HG02970 (cell line): ENCODE results near the gene RHOT1.
"Not testable (repeated sequence)": the region's sequence is repeated elsewhere in the genome, so short reads cannot be mapped to it uniquely, and the experiment has no call there.

Source experiments
- ATAC-seq: cut with Tn5 transposase; IDR thresholded peaks from one replicate; pipeline ENCODE4 v1.9.1; 2021; ENCODE audit warnings: mild to moderate bottlenecking, moderate library complexity, moderate number of reproducible peaks; ENCODE audit not compliant: unreplicated experiment, low FRiP score

RHOT1 gene

DNA sequence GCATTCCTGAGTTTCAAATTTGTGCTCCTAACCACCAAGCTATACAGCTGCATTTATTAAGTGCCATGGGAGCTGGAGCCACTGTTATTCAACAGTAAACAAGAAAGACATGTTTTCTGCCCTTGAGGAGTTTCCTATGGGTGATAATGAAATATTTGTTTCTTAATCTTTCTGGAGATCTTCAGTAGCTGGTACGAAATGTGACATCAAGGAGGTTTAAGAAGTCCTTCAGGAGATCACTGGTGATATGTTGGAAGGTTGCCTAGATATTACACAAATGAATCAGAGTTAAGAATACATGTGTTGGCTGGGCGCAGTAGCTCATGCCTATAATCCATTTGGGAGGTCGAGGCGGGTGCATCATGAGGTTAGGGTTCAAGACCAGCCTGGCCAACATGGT is 14.9 kb downstream of the RHOT1 start:
- ATAC-seq, result no peak

GRCh38 chr17:32158870-32159585 is 16.7 kb downstream of the RHOT1 start:
- no peak for ATAC-seq

DNA sequence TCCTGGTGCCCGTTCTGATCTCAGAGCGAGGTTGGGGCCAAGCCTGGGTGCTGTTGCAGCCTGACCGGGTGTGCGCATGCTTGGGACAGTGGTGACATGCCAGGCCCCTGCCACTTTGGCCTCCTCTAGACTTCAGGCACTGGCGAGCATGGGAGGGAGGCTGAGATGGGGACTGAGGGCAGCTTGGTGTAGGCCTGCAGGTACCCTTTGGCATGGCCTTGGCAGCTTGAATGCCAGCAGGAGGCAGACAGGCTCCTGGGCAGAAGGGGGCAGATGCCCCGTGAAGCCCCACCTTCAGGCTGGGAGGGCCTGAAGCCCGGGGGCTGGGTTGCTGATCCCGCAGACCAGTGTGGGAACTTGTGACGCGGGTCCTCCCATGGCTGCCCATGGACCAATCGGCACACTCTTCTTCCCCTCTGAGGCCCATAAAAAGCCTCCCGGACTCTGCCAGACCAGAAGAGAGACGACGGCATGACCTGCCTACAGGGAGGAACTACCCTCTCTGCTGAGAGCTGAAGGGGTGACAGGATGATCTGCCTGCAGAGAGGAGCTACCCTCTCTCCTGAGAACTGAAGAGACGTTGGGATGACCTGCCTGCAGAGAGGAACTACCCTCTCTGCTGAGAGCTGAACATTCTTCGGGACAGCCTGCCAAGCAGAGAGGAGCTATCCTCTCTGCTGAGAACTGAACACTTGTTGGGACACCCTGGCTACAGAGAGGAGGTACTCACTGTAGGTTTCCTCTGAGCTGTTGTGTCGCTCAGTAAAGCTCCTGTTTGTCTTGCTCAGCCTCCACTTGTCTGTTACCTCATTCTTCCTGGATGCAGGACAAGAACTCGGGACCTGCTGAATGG is 17.5 kb downstream of the RHOT1 start:
- no peak for ATAC-seq

DNA sequence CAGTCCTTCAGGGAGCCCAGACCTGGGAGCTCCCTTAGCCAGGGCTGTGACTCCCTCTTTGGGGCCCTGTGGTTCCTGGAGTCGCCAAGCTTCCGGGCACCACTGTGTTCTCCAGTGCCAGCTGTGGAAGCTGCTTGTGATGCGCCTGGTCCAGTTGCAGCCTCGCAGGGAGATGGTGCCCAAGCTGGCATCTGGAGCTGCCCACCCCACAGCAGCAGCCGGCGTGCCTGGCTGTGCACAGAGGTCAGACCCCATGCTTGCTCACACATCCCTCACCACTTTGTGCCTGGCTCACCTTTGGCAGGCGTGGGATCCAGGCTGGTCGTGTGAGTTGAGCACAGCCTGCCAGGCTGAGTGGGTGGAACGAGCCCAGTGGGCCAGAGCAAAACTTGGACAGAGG is 18.2 kb downstream of the RHOT1 start:
- ATAC-seq, result no peak

GRCh38 chr17:32161029-32161428 is 18.7 kb downstream of the RHOT1 start:
- no peak for ATAC-seq

GRCh38 chr17:32161506-32162365 is 19.4 kb downstream of the RHOT1 start:
- no peak for ATAC-seq

GRCh38 chr17:32174889-32175288 is 32.6 kb downstream of the RHOT1 start:
- ATAC-seq, result no peak

- not testable (repeated sequence) for ATAC-seq
These were observed 36.4 kb downstream of the RHOT1 start for GRCh38 chr17:32178679-32179078.

DNA sequence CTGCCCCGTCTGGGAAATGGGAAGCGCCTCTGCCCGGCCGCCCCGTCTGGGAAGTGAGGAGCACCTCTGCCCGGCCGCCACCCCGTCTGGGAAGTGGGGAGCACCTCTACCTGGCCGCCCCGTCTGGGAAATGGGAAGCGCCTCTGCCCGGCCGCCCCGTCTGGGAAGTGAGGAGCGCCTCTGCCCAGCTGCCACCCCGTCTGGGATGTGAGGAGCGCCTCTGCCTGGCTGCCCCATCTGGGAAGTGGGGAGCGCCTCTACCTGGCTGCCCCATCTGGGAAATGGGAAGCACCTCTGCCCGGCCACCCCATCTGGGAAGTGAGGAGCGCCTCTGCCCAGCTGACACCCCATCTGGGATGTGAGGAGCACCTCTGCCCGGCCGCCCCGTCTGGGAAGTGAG is 36.8 kb downstream of the RHOT1 start:
- not testable (repeated sequence) for ATAC-seq

DNA sequence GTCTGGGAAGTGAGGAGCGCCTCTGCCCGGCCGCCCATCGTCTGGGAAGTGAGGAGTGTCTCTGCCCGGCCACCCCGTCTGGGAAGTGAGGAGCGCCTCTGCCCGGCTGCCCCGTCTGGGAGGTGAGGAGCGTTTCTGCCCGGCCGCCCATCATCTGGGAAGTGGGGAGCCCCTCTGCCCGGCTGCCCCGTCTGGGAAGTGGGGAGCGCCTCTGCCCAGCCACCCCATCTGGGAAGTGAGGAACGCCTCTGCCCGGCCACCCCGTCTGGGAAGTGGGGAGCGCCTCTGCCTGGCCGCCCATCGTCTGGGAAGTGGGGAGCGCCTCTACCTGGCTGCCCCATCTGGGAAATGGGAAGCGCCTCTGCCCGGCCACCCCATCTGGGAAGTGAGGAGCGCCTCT is 37.2 kb downstream of the RHOT1 start:
- ATAC-seq, result not testable (repeated sequence)

GRCh38 chr17:32180262-32180661 is 38.0 kb downstream of the RHOT1 start:
- ATAC-seq, result not testable (repeated sequence)

- no peak for ATAC-seq
These were observed 43.6 kb downstream of the RHOT1 start for GRCh38 chr17:32185875-32186274.

- ATAC-seq, result no peak
These were observed 45.0 kb downstream of the RHOT1 start for GRCh38 chr17:32187271-32187670.

GRCh38 chr17:32189343-32189742 is 47.0 kb downstream of the RHOT1 start:
- ATAC-seq, result no peak

GRCh38 chr17:32191306-32191705 is 49.0 kb downstream of the RHOT1 start:
- no peak for ATAC-seq

DNA sequence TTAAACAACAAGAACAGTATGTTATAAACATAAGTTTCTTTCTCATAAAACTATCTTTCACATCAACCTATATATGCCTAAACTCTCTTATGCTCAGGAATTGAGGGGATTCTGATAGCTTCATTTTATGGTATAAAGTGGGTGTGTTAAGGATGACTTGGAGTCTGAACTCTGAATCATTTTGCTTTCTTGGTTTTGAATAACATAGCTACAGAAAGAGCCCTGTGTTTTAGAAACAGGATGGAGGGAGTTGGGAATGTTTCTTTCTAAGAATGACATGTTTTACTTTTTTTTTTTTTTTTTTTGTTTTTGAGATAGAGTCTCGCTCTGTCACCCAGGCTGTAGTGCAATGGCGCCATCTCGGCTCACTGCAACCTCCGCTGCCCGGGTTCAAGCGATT is 50.1 kb downstream of the RHOT1 start:
- ATAC-seq, result no peak

- ATAC-seq, result no peak
These were observed 55.7 kb downstream of the RHOT1 start for GRCh38 chr17:32197987-32198386.

DNA sequence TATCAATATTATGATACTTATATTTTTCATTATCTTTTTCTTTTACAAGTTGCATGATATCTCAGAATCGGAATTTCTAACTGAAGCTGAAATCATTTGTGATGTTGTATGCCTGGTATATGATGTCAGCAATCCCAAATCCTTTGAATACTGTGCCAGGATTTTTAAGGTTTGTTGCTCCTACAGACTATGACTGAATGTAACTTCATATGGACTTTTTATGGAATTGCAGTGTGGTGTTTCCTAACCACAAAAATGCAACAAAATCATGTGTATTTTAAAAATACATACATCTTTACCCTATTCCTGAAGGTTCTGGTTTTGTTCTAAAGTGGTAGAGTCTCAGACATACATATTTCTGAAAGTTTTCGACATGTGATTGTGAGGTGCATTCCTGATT is 64.6 kb downstream of the RHOT1 start:
- no peak for ATAC-seq

GRCh38 chr17:32208436-32208835 is 66.1 kb downstream of the RHOT1 start:
- ATAC-seq, result no peak

DNA sequence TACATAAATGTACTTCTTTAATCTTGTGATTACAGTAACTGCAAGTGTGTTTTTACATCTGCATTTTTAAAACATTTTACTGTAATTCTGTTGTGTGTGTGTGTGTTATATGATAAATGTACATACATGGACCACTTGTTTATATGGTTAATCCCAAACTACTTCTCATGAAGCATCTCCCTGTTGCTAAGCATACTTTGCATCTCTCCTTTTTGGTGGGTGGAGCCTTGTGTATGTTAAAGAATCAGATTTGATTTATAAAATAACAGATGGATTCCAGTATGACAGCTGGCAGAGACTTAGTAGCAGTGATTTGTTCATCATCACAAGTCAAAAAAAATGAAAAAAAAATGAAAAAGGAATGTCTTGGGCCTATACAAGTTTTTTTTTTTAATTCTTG is 67.3 kb downstream of the RHOT1 start:
- no peak for ATAC-seq

GRCh38 chr17:32211671-32212070 is 69.4 kb downstream of the RHOT1 start:
- ATAC-seq, result no peak
